ENCODE measurements around the gene MPPED1. TPM values are rescaled to one million over a fixed set of nuclear protein-coding genes. Genes with fewer than 3 reads are reported as not detected.

The MPPED1 gene
- total RNA-seq, 2 donors from 2014 or later, result not detected

DNA sequence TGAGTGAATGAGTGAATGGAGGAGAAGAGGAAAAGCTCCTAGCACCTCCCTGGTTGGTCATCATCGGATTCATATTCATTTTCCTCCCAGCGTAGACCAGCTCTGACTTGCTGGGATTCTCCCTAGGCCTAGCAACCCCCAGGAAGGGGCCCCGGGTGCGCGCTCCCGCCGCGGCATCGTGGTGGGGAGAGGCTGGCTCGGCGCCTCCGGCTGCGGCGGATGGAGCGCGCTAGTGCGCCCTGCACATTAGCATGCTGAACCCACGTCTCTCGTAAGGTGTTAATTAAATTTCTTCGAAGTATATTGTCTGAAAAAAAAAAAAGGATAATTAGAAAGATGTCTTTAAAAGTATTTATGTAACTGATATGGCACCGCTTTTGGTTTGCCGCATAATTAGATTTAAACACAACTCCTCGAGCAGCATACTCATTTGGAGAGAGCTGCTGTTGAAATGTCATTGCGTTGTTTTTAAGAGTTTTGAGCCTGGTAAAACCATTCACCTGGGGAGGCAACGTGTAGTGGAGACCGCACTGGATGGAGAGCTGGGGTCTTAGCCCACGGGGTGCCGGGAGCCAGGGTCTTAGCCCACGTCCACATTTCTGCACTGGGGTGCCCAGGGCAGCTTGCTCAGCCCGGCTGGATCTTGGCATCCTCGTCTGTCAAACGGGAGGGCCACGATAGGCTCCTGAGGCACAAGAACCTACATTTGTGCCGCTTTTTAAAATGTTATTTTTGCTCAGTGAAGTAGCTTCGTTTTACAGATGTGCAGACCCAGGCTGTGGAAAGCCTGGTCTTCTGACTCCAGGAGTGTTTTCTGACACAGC lies 21.8 kb downstream of the MPPED1 start:
- H3K9me3 ChIP-seq (ENCODE audit: control insufficient read depth, low read length, poor library complexity, severe bottlenecking), result no peaks in the 10 kb centered on the region
- peaks cover 52% of the 10 kb centered on the region for H3K27me3 Mint-ChIP-seq
- H3K4me1 Mint-ChIP-seq, result peaks cover 3% of the 10 kb centered on the region
- no peak overlapping the region for H3K4me3 Mint-ChIP-seq
- peaks cover 2% of the 10 kb centered on the region for H3K36me3 Mint-ChIP-seq (ENCODE audit: low read depth)
- DNase-seq (no peak), ATAC-seq (no peak)
- no peak overlapping the region for H3K27ac Mint-ChIP-seq

DNA sequence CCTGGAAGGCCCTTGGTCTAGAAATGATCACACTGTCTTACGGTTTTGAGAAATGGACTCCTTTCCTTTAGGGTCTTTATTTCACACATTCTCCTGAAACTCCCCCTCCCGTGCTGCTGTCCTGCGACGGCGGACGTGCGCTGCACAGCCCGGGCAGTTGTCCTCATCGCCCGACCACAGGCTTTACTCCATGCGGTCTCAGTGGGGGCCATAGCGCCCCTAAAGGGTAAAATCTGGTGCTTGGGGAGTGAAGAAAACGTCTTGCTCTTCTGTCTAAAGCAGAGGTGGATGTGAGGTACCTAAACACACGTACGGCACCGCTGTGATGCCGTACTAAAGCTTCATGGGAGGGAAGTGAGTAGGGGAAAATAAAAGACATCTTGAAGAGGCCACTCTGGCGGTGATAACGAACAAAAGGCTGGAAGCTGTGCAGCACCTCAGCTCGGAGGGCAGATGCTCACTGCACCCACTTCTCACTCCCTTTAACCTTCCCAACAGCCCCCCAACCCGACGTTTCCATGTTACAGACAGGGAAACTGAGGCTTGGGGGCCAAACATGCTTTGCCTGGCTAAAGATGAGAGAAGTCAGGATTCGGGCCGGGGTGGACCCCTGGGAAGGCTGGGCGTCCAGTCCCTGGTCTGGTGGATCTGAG lies 22.6 kb downstream of the MPPED1 start:
- Mint-ChIP-seq H3K4me1 (peaks cover 2% of the 10 kb centered on the region), H3K27me3 (peaks cover 47% of the 10 kb centered on the region), H3K4me3 (no peak overlapping the region), H3K36me3 (ENCODE audit: low read depth) (peaks cover 2% of the 10 kb centered on the region), H3K27ac (no peak overlapping the region)
- ATAC-seq (no peak), DNase-seq (no peak)
- H3K9me3 ChIP-seq (ENCODE audit: control insufficient read depth, low read length, poor library complexity, severe bottlenecking), result no peaks in the 10 kb centered on the region

DNA sequence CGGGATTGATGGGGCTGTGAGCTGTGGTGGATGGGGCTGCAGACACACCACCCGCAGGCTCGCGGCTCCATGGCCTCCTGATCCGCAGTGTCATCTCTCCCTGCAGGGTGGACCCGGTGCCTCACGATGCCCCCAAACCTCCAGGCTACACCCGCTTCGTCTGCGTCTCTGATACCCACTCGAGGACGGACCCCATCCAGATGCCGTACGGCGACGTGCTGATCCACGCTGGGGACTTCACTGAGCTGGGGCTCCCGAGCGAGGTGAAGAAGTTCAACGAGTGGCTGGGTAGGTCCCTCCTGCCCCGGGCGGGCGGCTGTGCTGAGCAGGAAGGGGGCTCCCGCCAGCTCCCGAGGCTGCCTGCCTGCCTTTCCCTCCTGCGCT lies 23.1 kb downstream of the MPPED1 start:
- no peaks in the 10 kb centered on the region for H3K9me3 ChIP-seq (ENCODE audit: control insufficient read depth, low read length, poor library complexity, severe bottlenecking)
- ATAC-seq, result no peak
- Mint-ChIP-seq H3K4me3 (no peak overlapping the region), H3K4me1 (no peaks in the 10 kb centered on the region), H3K36me3 (ENCODE audit: low read depth) (peaks cover 2% of the 10 kb centered on the region), H3K27ac (no peak overlapping the region), H3K27me3 (peaks cover 47% of the 10 kb centered on the region)
- DNase-seq, result no peak

GRCh38 chr22:43435851-43436811 lies 24.3 kb downstream of the MPPED1 start:
- no peak overlapping the region for H3K4me3 Mint-ChIP-seq
- H3K9me3 ChIP-seq (ENCODE audit: control insufficient read depth, low read length, poor library complexity, severe bottlenecking), result no peaks in the 10 kb centered on the region
- no peak overlapping the region for H3K27ac Mint-ChIP-seq
- peaks cover 49% of the 10 kb centered on the region for H3K27me3 Mint-ChIP-seq
- ATAC-seq (no peak), DNase-seq (no peak)
- H3K4me1 Mint-ChIP-seq, result peaks cover 4% of the 10 kb centered on the region
- H3K36me3 Mint-ChIP-seq (ENCODE audit: low read depth), result peaks cover 2% of the 10 kb centered on the region

- H3K4me1 Mint-ChIP-seq, result peaks cover 4% of the 10 kb centered on the region
- no peak overlapping the region for H3K27ac Mint-ChIP-seq
- H3K4me3 Mint-ChIP-seq, result no peak overlapping the region
- ATAC-seq (no peak), DNase-seq (no peak)
- peaks cover 2% of the 10 kb centered on the region for H3K36me3 Mint-ChIP-seq (ENCODE audit: low read depth)
- no peaks in the 10 kb centered on the region for H3K9me3 ChIP-seq (ENCODE audit: control insufficient read depth, low read length, poor library complexity, severe bottlenecking)
- peaks cover 46% of the 10 kb centered on the region for H3K27me3 Mint-ChIP-seq
Observed at GRCh38 chr22:43436868-43437267, 25.1 kb downstream of the MPPED1 start.

DNA sequence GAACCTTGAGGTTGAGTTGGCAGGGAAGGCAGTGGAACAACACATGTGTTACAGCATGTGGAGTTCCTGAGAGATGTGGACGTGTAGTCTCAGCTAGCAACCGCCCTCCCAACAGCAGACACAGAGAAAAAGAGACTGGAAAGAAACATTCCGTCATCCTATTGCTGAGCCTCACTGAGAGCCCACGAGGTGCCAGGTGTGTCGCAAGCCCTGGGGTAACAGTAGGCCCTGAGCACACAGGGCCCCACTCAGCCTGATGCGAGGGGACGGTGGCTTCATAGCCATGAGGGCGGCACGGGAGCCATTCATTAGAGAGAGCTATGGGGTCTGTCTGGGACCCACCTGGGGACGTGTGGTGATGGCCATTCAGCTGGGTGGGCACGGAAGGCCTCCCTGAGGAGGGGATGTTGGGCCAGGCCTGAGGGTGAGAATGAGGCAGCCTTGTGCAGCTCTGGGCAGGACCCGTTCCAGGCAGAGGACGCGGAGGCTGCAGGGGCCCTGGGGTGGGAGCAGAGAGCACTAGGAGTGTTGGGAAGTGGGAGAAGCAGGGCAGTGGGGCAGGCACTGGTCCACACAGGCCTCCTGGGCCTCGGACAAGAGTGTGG lies 26.2 kb downstream of the MPPED1 start:
- Mint-ChIP-seq H3K27me3 (peaks cover 55% of the 10 kb centered on the region), H3K27ac (no peak overlapping the region), H3K4me1 (peaks cover 6% of the 10 kb centered on the region), H3K4me3 (no peak overlapping the region), H3K36me3 (ENCODE audit: low read depth) (peaks cover 4% of the 10 kb centered on the region)
- ATAC-seq (no peak), DNase-seq (no peak)
- H3K9me3 ChIP-seq (ENCODE audit: control insufficient read depth, low read length, poor library complexity, severe bottlenecking), result no peaks in the 10 kb centered on the region

DNA sequence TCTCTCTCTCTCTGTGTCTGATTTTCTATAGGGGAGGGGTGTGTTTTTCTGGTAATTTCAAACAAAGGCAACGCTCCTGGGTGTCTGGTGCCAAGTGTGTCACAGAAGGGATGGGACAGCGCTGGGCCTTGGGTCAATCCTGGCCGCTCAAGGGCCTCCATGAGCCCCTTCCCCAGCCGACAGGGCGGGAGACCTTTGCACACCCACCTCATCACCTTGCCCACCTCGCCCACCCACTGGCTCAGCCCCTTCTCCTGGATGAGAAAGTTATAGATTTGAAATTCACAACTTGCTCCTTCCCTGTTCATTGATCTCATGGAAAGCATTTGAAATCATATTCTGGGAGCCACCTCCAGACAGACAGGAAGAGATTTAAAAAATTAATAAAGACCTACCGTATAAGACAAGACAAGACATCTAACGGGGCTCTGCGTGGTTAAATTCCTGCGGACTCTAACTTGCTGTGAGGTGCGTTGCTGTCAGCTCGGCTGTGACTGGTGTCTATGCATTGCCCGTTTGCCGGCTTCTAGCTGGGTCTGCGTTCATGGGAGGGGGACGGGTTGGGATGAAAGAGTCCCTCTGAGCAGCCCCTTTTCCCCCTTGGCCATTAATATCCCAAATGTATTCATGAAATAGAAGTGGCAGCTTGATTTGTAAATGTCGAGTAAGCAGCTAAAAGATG lies 27.0 kb downstream of the MPPED1 start:
- Mint-ChIP-seq H3K4me1 (peaks cover 9% of the 10 kb centered on the region), H3K36me3 (ENCODE audit: low read depth) (peaks cover 4% of the 10 kb centered on the region), H3K27me3 (peaks cover 60% of the 10 kb centered on the region), H3K4me3 (no peak overlapping the region), H3K27ac (no peak overlapping the region)
- DNase-seq, result no peak
- ATAC-seq, result no peak
- no peaks in the 10 kb centered on the region for H3K9me3 ChIP-seq (ENCODE audit: control insufficient read depth, low read length, poor library complexity, severe bottlenecking)

DNA sequence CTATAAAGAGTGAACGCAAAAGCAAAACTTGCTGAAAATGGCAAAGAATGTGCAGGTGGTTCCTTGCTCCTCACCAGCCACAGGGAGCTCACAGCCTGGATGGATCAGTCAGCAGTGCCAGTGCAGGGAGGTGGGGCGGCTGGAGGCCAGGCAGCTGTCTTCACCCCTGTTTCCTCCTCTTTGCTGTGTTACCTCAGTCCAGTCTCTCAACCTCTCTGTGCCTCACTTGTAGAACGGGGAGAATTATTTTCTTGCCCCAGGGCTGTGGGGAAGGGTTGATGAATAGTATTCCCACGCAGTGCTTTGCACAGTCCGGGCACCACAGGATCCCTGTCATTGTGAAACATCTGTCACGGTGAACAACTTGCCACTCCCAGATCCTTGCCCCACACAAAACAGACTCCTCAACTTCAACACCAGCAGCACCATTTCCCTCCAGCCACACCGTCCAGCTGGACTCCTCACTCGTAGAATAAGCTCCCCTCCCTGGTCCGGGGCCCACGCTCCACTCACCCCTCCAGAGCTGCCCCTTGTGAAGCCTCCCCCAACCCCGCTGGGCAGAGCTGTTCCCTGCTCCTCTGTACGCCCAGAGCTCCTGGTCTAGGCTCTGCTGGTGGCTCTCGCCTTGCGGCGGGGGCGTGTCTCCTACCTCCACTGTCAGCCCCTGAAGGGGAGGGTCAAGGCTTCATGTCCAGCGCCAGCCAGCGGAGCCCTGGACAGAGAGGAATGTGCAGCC lies 27.7 kb downstream of the MPPED1 start:
- Mint-ChIP-seq H3K36me3 (ENCODE audit: low read depth) (peaks cover 4% of the 10 kb centered on the region), H3K4me1 (peaks cover 9% of the 10 kb centered on the region), H3K27ac (no peak overlapping the region), H3K4me3 (no peak overlapping the region), H3K27me3 (peaks cover 55% of the 10 kb centered on the region)
- DNase-seq (no peak), ATAC-seq (no peak)
- H3K9me3 ChIP-seq (ENCODE audit: control insufficient read depth, low read length, poor library complexity, severe bottlenecking), result no peaks in the 10 kb centered on the region

- H3K9me3 ChIP-seq (ENCODE audit: control insufficient read depth, low read length, poor library complexity, severe bottlenecking), result no peaks in the 10 kb centered on the region
- peaks cover 54% of the 10 kb centered on the region for H3K27me3 Mint-ChIP-seq
- no peak overlapping the region for H3K27ac Mint-ChIP-seq
- H3K36me3 Mint-ChIP-seq (ENCODE audit: low read depth), result peaks cover 4% of the 10 kb centered on the region
- peaks cover 9% of the 10 kb centered on the region for H3K4me1 Mint-ChIP-seq
- ATAC-seq, result no peak
- H3K4me3 Mint-ChIP-seq, result no peak overlapping the region
- no peak for DNase-seq
Observed at GRCh38 chr22:43440104-43440387, 28.2 kb downstream of the MPPED1 start.

DNA sequence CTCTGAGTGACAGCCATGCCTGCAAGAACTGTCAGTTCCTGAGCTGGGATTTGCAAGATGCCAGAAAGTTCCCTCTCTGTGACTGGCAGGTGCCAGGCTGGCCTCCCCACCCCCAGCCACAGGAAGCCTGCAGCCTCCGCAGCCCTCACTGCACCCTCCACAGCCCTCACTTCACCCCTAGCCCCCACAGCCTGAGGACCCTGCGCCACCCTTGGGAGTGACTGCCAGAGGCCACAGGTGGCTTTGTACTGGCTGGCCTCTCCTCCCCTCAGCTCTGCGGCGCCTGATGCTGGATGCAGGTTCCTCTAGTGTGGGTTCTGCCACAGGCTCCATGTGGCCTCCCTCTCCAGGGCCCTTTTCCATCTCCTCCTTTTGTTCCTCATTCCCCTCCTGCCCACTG lies 28.7 kb downstream of the MPPED1 start:
- DNase-seq, result no peak
- H3K36me3 Mint-ChIP-seq (ENCODE audit: low read depth), result peaks cover 2% of the 10 kb centered on the region

DNA sequence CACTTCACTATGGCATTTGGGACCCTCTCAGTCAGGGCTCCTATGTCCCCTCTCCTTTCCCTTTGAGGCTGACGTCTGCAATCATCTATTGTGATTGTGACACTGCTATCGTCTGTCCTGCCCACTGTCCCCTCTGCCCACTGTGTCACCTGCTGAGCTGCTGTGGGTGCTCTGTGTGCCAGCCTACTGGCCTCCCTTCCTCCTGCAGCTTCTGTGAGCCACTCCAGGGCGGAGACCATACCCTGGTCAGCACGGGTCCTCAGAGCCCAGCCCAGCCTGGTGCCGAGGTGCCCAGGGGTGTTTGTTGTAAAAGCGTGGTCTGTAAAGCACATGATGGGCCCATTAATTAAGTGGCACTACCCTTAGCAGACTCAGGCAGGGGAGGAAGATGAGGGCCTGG lies 29.4 kb downstream of the MPPED1 start:
- Mint-ChIP-seq H3K27me3 (peaks cover 51% of the 10 kb centered on the region), H3K4me1 (peaks cover 9% of the 10 kb centered on the region), H3K27ac (peak overlapping the region; percentile 63), H3K36me3 (ENCODE audit: low read depth) (peaks cover 2% of the 10 kb centered on the region), H3K4me3 (no peak overlapping the region)
- no peak for ATAC-seq
- no peak for DNase-seq
- no peaks in the 10 kb centered on the region for H3K9me3 ChIP-seq (ENCODE audit: control insufficient read depth, low read length, poor library complexity, severe bottlenecking)

More for the DNA sequence above, 28.7 kb downstream of the MPPED1 start:
- no peaks in the 10 kb centered on the region for H3K9me3 ChIP-seq (ENCODE audit: control insufficient read depth, low read length, poor library complexity, severe bottlenecking)
- Mint-ChIP-seq H3K27me3 (peaks cover 49% of the 10 kb centered on the region), H3K4me3 (no peak overlapping the region), H3K4me1 (peaks cover 9% of the 10 kb centered on the region), H3K27ac (no peak overlapping the region)
- ATAC-seq, result no peak

DNA sequence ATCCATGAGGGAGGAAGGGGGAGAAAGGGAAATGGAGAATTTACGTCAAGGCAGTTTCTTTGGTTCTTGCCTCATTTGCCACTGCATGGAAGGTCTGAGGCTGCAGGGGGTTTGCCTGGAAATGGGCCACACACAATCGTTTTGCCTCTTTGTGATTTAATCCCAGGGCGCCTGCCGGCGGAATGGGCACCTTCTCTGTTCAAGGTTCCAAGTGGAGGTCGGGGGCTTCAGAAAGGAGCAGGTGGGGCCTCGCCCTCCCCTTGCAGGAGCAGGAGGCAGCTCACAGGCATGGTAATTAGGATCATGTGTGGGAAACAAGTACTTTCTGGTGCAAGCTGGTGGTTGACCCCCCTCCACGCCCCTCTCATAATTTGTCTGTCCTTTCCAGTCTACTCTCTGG lies 29.9 kb downstream of the MPPED1 start:
- no peaks in the 10 kb centered on the region for H3K9me3 ChIP-seq (ENCODE audit: control insufficient read depth, low read length, poor library complexity, severe bottlenecking)
- Mint-ChIP-seq H3K27ac (no peak overlapping the region), H3K4me3 (no peak overlapping the region), H3K36me3 (ENCODE audit: low read depth) (peaks cover 2% of the 10 kb centered on the region), H3K4me1 (peaks cover 9% of the 10 kb centered on the region), H3K27me3 (peaks cover 56% of the 10 kb centered on the region)
- ATAC-seq (no peak), DNase-seq (no peak)
